GM10847 (cell line): ENCODE measurements around the gene PDIA6.

Source experiments
- POLR2A ChIP-seq: IDR thresholded peaks from 2 replicates; pipeline ENCODE4 v1.6.1; 2011; ENCODE audit not compliant: insufficient read length; ENCODE audit errors: extremely low read depth

The PDIA6 gene

DNA sequence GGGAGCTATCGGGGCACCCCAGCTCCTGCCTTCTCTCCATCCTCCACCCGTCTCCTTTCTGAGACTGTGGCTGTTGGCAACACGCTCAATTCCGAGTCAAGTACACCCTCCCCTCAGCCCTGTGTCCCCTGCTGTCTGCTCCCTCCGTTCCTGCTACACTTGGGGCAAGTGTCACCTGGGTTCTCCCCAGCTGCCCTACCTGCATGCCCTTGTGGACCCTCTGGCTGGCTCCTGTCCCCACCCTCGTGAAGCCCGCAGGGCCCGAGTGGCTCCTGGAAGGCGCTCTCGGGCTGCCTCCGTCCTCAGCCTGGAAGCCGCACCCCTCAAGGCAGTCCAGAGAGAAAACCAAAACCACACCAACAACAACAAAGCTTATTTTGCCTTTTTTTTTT lies 33.9 kb downstream of the PDIA6 start:
- TF ChIP-seq POLR2A = no peak

DNA sequence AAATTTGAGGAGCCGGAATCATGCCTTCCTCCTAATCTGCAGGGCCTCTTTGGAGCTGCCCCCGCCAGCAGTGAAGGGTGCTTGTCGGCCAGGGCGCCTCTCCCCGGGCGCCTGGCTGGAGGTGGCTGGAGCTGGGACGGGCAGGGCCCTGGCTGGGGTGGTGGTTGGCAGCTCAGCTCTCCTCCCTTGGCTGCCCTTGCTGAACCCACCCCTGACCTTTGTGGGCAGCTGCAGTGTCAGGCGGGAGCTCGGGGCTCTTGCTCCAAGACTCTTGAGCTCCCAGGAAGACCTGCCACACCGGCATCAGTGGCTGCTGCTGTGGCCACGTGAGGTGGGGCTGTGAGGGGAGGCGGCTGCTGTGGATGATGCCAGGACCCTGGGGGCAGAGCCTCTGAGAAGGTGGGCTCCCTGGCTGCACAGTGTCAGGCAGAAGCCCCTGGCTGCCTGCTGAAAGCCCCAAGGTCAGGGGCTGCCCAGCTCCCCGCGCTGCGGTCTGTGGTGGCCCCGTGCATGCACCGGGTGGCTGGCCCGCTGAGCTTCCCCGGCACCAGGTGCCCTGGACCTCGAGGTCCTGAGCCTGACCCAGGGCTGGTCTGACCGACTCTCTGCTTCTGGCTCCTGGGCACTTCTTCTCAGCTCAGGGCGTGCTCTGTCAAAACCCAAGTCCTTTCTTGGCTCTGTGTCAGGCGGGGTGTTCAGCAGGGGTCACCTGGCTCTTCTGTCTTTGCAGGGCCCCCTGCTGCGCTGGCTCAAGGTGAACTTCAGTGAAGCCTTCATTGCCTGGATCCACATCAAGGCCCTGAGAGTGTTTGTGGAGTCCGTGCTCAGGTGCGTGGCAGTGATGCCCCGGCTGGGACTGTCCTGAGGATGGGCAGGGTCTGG lies 34.5 kb downstream of the PDIA6 start:
- TF ChIP-seq POLR2A = no peak

GRCh38 chr2:10777111-10777841 lies 35.3 kb downstream of the PDIA6 start:
- TF ChIP-seq POLR2A = no peak

DNA sequence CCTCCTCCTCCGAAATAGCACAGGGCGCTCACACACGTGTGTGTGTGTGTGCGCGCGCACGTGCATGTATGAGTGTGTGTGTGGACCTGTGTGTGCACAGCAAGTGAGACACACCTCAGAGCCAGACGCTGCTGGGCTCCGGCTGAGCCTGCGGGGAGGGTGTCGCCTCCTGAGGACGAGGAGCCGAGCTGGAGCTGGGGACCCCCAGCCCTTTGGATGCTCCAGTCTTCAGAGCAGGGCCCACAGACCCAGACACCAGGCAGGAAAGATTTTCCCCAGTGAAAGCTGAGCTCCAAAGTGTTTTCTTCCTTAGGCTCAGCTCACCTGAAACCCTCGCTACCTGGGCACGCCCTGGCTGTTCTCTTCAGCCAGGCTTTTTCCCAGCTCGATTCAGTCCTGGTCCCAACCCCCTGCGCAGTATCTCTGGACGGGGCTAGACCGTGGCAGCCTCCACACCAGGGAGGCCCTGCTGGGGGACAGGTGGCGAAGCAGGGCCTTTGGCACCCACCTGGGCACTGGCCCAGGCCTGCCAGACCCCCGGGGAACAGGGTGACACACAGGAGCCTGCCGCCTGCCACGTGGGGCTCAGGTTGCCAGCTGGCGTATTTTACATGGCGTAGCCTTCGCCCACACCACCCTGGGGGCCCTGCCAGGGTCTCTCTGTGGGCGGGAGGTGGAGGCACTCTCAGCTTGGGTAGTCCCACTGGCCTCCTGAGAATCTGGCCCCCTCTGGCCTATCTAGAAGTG lies 36.2 kb downstream of the PDIA6 start:
- TF ChIP-seq POLR2A = peak; percentile 20

- TF ChIP-seq POLR2A = no peak
Measured at GRCh38 chr2:10775831-10776230, 36.8 kb downstream of the PDIA6 start.

DNA sequence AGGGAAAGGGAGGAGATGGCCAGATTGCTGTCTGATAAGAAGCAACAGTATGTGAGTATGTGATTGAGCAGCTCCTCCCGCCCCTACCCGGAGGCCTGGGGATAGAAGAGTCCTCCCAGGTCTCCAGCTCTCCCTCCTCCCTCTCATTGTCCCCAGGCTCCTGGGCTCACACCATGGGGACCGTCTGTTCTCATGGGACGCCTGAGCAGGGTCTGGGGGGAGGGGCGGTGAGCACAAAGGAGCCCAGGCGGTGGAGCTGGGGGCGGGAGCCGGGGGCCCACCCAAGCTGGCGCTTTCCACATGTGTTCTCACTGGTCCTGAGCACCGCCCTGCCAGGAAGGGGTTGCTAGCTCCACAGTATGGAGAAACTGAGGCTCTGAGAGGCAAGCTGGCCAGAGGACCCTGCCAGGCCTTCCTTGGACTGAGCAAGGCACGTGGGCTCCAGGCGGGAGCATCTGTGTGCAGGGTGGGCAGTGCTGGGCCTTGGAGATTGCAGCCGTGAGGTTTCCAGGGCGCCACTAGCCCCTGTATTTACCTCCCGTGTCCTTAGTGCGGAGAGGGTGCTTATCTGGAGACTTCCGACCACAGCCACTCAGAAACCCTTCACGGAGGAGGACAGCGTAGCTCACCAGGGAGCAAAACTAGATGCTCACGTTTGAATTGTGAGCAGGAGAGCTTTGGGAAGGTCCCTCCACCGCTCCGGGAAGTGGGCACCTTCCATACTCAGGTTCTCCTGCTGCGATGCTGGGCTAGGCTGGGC lies 37.4 kb downstream of the PDIA6 start:
- no peak for TF ChIP-seq POLR2A

DNA sequence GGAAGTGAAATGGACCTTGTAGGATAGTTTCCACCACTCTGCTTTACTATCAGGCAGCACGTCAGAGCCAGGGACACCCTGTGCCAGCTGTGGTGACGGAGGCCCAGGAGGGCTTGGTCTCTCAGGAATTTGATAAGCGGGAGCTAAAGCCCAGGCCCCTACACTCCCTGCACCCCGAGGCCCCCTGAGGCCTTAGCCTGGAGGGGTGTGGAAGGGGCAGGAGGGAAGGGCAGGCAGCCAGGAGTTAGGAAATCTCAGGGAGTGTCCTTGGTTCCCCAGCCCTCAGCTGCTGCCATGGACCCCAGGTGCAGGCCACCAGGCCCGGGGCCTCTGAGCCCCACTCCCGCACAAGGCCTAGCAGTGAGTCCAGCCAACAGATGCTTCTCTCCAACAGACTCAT lies 38.2 kb downstream of the PDIA6 start:
- no peak for TF ChIP-seq POLR2A

DNA sequence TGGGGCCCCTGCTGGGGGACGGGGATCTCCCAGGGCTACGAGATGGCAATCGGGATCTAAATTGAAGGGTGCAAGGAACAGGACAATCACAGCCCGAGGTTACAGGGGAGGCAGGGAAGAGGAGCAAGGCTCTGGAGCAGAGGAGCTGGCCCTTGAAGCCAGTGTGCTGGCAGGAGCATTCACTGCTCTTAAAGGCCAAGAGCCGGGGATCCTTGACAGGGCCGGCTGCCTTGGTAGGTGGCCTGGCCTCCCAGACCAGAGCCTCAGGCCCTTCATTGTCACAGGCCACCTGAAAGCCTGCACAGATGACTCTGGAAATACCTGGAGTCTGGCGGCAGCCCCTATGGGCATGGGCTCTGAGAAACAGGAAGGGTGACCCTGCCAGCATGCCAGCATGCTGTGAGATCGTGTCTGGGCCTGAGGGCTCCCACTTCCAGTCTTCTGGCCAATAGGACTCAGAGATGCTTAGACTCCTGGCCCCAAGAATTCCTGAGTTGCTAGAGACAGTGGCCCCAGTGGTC lies 38.7 kb downstream of the PDIA6 start:
- TF ChIP-seq POLR2A = no peak

DNA sequence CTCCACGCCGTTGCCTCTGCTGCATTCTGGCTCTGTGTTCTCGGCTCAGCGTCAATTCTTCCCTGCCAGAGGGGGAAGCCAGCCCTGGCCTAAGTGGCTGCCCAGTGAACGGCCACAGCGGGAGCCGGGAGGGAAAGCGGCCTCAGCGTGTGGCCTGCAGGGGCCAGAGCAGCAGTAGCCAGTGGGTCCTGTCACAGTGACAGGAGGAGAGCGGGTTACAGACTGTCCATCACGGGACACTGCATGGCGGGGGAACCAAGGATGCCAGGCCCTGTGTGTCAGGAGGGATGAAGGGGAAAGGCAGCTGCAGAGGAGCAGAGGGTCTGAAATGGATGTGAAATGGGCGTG lies 39.7 kb downstream of the PDIA6 start:
- no peak for TF ChIP-seq POLR2A

GRCh38 chr2:10772201-10772867 lies 40.3 kb downstream of the PDIA6 start:
- TF ChIP-seq POLR2A = no peak

GRCh38 chr2:10771786-10772185 lies 40.8 kb downstream of the PDIA6 start:
- no peak for TF ChIP-seq POLR2A

DNA sequence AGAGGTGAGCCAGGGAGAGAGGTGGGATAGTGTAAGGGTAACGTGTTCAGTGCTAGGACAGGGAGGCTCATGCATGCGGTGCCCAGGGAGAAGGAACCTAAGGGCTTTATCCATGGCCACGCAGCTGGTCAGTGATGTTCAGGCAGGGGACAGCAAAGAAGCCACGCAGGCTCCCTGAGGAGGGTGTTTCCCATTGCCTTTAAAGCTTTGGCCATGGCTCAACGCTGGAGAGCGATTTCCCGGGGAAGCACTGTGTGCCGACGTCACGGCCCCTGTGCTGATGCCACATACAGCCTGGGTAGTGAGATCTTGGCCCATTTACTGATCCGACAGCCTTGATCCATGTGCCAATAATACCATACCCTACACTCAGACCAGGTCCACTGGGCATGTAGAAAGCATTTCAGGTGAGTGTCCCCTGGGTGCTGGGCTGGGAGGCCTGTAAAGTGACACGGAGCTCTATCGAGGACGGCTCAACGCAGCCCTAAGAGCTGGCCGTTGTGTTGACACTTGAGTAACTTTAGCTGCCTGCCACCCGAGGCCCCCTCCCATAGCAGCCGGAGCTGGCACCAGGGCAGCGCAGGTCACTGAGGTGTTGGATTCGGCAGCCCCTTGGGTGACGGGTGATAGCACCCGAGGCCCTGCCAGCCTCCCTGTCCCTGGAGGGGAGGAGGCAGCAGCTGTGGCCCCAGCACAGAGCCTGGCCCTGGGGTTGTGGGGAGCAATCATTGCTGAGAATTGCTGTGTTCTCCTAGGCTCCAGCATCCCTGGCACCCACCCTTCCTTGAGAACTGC lies 41.4 kb downstream of the PDIA6 start:
- TF ChIP-seq POLR2A = no peak

DNA sequence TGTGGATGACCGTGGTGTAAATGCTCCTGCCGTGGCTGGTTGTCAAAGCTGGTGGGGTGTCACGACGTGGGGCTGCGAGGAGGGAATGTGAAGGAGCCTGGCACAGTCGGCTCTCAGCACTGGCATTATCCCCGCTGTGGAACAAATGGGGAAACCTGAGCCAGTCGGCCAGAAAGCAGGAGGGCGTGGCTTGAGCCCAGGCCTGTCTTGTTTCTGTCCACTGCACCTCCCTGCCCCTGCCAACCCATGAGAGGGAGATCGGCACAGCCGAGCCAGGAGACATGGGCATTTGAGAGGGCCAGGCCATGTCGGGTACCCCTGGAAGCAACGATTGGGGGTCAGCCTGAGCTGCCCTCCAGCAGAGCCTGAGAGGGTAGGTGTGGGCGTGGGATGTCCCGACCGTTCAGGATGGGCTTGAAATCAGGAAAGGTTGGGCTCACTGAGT lies 44.5 kb downstream of the PDIA6 start:
- TF ChIP-seq POLR2A = no peak
